NK-92 treated with Interleukin-12 subunit alpha and Interleukin-12 subunit beta, amount 100 ng/mL, for 24 hours (cell line): ENCODE measurements around the gene INPP5J.
"Not testable (repeated sequence)": the region's sequence is repeated elsewhere in the genome, so short reads cannot be mapped to it uniquely, and the experiment has no call there.

ENCODE experiments used
- DNase-seq: peaks from one replicate; lab custom pipeline; 2025; lab: John Stamatoyannopoulos, UW

INPP5J gene

GRCh38 chr22:31088233-31088986, 34.4 kb upstream of the INPP5J start:
- no peak for DNase-seq

GRCh38 chr22:31089160-31090100, 33.3 kb upstream of the INPP5J start:
- no peak for DNase-seq

DNA sequence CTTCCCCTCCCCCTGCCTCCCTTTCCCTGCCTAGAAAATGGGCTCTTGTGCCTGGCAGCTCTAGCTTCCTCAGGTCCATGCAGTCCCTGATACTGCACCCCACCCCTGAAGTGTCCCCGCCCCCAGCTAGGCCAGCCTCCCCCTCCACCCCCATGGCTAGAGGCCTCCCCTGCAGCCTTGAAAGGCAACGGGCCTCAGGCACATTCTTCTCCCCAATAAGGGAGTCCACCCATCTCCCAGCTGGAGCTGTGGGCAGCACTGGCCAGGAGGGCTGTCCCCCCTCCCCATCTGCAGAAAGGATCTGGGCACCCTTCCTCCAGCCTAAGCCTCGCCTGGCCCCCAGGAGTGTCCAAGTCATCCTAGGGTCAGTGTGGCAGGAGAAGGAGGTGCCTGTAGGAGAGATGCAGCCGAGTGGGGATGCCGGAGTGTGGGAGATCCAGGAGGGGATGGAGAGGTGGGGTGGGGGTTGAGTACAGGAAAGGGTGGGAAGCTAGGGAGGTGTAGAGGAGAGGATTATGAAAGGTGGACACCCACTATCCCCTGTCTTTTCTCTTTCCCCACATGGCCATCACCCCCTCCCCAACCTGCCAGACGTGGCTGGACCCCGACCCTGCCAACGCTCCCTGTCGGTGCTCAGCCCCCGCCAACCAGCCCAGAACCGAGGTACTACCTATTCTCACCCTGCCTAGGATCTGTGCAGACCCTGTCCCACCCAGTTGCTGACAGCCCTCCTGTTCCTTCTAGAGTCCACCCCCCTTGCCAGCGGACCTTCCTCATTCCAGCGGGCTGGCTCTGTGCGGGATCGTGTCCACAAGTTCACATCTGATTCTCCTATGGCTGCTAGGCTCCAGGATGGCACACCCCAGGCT, 32.3 kb upstream of the INPP5J start:
- no peak for DNase-seq

DNA sequence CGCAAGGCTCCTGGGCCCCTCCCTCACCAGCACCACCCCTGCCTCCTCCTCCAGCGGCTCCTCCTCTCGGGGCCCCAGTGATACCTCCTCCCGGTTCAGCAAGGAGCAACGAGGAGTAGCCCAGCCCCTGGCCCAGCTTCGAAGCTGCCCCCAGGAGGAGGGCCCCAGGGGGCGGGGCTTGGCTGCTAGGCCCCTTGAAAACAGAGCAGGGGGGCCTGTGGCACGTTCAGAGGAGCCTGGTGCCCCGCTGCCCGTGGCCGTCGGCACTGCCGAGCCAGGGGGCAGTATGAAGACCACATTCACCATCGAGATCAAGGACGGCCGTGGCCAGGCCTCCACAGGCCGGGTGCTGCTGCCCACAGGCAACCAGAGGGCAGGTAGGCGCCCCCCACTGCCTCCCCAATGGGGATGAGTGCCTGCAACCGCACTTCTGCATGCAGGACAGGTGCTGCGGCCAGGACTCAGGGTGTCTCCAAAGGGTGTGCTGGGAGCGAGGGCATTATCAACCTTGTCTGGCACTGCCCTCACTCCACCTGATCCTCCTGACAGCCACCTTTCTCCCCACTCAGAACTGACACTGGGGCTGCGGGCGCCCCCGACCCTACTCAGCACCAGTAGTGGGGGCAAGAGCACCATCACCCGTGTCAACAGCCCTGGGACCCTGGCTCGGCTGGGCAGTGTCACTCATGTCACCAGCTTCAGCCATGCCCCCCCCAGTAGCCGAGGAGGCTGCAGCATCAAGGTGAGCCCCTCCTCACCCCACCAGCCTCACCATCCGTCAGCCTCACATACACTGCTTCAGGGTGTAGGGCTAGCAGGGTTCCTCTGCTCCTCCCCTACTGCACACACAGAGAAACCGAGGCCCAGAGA, 31.4 kb upstream of the INPP5J start:
- no peak for DNase-seq

GRCh38 chr22:31092161-31092560, 30.6 kb upstream of the INPP5J start:
- DNase-seq: no peak

- DNase-seq: no peak
These were observed 29.5 kb upstream of the INPP5J start for GRCh38 chr22:31093086-31093850.

- DNase-seq: no peak
These were observed 28.7 kb upstream of the INPP5J start for GRCh38 chr22:31094021-31094551.

GRCh38 chr22:31094741-31095140, 28.0 kb upstream of the INPP5J start:
- DNase-seq: no peak

DNA sequence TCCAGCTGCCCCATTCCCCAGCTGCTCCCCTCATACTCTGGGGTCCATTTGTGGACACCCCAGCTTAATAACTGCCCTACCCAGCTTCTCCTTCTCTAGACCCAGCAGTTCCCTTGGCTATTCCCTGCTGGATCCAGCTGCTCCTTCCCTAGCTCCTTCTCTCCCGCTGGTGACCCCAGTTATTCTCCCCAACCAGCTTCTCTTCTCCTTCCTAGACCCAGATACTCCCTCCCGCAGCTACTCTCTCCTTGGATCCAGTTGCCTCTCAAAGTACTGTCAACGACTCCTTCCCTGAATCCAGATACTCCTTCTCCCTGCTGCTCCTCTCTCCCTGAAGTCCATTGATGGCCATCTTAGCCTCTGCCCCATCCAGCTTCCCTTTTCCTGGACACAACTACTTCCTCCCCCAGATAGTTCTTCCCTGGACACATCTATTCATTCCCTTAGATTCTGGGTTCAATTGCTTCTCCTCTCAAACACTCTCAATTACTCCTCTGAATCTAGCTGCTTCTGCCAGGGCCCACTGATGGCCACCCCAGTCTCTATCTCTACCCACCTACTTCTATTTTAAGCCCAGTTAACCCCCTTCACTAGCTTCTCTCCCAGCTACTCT, 27.0 kb upstream of the INPP5J start:
- DNase-seq: no peak

DNA sequence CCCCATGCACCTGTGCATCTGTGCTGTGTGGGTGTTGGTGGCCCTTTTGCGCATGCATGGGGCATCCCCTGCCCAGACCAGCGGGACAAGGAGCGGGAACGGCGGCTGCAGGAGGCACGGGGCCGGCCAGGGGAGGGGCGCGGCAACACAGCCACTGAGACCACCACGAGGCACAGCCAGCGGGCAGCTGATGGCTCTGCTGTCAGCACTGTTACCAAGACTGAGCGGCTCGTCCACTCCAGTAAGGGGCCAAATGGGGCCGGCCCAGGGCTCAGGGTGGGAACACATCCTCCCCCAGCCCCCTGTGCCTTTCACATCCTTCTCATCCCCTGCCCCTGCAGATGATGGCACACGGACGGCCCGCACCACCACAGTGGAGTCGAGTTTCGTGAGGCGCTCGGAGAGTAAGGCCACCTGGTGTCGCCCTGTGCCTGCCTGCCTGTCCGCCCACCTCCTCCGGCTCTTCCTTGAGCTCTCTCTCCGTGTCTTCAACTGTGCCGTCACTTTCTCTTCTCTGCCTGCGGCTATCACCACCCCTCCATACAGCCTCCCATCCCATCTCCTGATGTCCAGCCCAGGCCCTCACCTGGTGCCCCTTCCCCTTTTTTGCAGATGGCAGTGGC, 26.0 kb upstream of the INPP5J start:
- DNase-seq: no peak

DNA sequence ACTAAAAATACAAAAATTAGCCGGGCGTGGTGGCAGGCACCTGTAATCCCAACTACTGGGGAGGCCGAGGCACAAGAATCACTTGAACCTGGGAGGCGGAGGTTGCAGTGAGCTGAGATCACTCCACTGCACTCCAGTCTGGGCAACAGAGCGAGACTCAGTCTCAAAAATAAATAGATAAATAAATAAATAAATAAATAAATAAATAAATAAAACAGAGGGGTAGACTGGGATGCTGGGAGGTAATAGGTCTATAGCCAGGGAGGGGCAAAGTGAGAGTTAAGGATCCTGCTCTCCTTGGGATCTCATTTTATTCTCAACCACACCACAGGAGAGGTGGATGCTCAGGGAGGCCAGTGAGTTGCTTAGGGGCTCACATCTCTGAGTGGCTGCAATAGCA, 25.2 kb upstream of the INPP5J start:
- DNase-seq: not testable (repeated sequence)

GRCh38 chr22:31097941-31098631, 24.7 kb upstream of the INPP5J start:
- no peak for DNase-seq

DNA sequence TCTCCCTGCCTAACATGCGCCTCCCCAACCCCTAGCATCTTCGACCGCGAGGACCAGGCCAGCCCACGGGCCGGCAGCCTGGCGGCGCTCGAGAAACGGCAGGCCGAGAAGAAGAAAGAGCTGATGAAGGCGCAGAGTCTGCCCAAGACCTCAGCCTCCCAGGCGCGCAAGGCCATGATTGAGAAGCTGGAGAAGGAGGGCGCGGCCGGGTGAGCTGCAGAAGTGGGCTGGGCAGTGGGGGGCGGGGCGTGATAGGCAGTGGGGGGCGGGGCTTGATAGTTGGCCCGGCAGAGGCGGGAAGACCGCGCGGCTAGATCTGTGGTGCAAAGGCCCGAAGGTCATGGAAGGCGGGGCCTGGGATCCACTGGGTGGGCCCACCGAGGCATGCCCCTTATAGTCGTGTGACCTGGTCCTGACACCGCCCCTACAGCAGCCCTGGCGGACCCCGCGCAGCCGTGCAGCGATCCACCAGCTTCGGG, 24.1 kb upstream of the INPP5J start:
- no peak for DNase-seq

GRCh38 chr22:31099386-31099785, 23.4 kb upstream of the INPP5J start:
- DNase-seq: no peak

DNA sequence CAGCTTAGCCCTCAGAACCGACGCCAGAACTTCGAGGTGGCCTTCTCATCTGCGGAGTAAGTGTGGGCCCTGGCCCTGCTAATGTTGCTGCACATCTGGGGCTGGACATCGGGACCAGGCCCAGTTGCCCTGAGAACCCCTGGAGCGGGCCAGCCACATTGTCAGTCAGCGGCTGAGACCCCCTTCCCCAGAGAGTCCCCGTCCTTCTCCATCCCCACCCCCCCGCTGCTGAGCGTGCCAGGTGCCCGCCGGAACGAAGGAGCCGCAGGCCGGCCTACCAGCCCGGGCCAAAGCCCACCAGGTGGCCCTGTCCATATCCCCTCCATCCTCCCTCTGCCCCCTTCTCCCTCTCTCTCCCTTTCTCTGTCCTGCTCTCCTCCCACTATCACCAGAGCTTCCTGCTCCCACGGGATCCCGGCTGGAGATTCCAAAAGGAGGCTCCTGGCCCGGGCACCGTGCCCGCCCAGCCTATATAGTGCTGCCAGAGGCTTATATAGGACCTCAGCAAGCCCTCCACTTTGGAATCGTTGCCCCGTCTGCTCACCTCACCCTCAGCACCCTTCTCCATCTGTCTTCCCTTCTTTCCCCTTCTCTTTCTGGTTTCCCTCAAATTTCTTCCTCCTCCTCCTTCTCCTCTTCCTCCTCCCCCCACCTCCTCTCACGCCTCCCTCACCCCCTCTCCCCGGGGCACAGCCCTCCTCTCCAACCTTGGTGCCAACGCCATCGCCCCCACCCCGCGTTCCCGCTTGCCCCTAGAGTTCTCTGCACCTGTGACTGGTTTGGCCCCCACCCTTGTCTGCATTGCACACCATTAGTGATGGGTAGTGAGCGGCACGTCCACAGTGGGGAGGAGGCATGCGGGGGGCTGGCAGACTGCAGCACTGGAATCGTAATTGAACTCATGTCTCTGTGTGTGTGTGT, 22.7 kb upstream of the INPP5J start:
- no peak for DNase-seq

DNA sequence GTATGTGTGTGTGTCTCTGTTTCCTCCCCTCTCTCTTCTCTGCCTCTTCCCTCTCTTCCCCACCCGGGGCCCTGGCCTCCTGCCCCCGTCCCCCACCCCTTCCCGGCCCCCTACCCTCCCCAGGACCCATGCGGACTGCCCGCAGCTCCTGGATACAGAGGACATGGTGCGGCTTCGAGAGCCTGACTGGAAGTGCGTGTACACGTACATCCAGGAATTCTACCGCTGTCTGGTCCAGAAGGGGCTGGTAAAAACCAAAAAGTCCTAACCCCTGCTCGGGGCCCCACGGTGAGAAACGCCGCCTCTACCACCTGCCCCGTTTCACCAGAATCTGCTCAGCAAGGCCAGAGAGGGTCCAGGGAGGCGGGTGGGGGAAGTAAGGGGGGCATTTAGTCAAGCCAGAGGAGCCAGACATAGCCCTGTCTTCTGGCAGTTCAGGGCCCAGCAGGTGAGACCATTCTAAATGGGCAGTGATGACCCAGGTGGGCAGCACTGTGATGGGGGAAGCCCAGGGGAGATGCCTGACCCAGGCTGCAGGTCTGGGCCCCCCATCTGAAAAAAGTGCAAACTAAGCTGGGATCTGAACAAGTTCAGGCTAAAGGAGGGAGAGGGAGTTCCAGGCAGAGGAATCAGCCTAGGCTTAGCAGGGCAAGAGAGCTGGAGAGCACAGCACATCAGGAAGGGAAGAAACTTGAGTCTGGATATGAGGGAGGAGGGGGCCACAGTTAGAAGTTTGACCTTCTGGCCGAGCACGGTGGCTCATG, 21.8 kb upstream of the INPP5J start:
- no peak for DNase-seq
